ENCODE results near the gene C9orf50. TPM values are rescaled to one million over a fixed set of nuclear protein-coding genes. Genes with fewer than 3 reads are reported as not detected.

Gene C9orf50
- total and polyA plus RNA-seq, 7 donors, result 0.03 to 1.2 (median 0.82) TPM; not detected in 4

- Histone ChIP-seq H3K4me3 (no peak overlapping the region), H3K4me1 (no peaks in the 10 kb centered on the region), H3K9me3 (no peaks in the 10 kb centered on the region), H3K27me3 (no peaks in the 10 kb centered on the region), H3K36me3 (no peaks in the 10 kb centered on the region), H3K27ac (no peak overlapping the region)
- no peak for DNase-seq
- TF ChIP-seq POLR2AphosphoS5 (IDR thresholded peaks at IDR 0.05), result no peak
- intact Hi-C loops (cut with DNase I), result no loop called here
- 45 to 60% methylated on average over 19 of the region's 19 CpGs for whole genome bisulfite sequencing, 2 donors
Measured at GRCh38 chr9:129653823-129654553, 33.1 kb upstream of the C9orf50 start.

GRCh38 chr9:129650680-129651235 is 29.9 kb upstream of the C9orf50 start:
- no peak for DNase-seq
- Histone ChIP-seq H3K36me3 (no peaks in the 10 kb centered on the region), H3K4me3 (no peak overlapping the region), H3K27ac (no peak overlapping the region), H3K27me3 (no peaks in the 10 kb centered on the region), H3K9me3 (no peaks in the 10 kb centered on the region), H3K4me1 (no peaks in the 10 kb centered on the region)
- TF ChIP-seq EP300 (IDR thresholded peaks at IDR 0.05), result no peak
- TF ChIP-seq, protein P1, sequence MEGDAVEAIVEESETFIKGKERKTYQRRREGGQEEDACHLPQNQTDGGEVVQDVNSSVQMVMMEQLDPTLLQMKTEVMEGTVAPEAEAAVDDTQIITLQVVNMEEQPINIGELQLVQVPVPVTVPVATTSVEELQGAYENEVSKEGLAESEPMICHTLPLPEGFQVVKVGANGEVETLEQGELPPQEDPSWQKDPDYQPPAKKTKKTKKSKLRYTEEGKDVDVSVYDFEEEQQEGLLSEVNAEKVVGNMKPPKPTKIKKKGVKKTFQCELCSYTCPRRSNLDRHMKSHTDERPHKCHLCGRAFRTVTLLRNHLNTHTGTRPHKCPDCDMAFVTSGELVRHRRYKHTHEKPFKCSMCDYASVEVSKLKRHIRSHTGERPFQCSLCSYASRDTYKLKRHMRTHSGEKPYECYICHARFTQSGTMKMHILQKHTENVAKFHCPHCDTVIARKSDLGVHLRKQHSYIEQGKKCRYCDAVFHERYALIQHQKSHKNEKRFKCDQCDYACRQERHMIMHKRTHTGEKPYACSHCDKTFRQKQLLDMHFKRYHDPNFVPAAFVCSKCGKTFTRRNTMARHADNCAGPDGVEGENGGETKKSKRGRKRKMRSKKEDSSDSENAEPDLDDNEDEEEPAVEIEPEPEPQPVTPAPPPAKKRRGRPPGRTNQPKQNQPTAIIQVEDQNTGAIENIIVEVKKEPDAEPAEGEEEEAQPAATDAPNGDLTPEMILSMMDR (IDR thresholded peaks at IDR 0.05), result no peak
- TF ChIP-seq POLR2AphosphoS5 (IDR thresholded peaks at IDR 0.05), result no peak
- TF ChIP-seq POLR2A (IDR thresholded peaks at IDR 0.05), result no peak
- WGBS, 2 donors, result 87 to 93% methylated on average over 10 of the region's 10 CpGs
- intact Hi-C loops (cut with DNase I), result no loop called here

DNA sequence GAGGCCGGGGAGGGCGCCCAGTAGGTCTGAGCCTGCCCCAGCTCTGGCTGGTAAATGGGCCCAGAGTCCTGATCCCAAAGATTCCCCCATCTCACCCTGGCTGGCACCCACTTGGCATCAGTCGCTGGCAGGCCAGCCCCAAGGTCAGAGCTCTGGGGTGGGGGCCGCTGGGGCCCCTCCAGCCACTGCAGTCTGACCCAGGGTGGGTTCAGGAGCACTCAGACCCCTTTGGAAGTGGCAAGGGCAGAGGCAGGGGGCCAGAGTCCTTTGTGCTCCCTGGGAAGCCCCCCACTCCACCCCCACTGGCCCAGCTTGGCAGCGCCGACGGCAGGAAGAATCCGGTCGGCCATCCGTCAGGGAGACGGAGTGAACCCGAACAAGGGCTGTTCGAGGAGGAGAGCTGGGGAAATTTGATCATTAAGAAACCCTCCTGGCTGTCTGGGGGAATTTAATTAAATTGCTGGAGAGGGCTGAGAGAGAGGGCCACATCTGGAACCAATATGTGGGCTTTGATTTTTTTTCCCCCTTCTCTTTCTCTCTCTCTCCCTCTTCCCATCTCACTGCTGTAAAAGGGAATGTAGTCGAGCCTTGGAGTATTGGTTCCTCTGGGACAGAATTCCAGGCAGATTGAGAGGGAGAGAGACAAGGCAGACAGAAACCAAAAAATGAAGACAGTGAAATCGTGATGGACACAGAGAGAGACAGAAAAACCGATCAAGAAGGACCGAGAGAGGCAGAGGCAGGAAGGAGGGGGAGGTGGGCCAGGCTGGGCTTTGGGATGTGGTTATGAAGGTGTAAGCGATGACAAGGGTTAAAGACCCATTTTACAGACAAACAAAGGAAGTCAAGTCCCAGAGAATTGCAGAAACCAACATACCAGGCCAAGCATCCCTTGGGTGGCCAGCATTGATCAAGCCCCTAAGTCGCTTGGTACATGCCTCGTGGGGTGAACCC is 29.1 kb upstream of the C9orf50 start:
- intact Hi-C loops (cut with DNase I), result no loop called here
- no peaks in the 10 kb centered on the region for H3K27me3 ChIP-seq
- DNase-seq, result no peak
- H3K36me3 ChIP-seq, result no peaks in the 10 kb centered on the region
- no peaks in the 10 kb centered on the region for H3K9me3 ChIP-seq
- no peak overlapping the region for H3K27ac ChIP-seq
- H3K4me1 ChIP-seq, result no peaks in the 10 kb centered on the region
- no peak overlapping the region for H3K4me3 ChIP-seq
- TF ChIP-seq POLR2AphosphoS5 (IDR thresholded peaks at IDR 0.05) (no peak), EP300 (IDR thresholded peaks at IDR 0.05) (no peak), POLR2A (IDR thresholded peaks at IDR 0.05) (no peak)
- TF ChIP-seq, protein P1 (IDR thresholded peaks at IDR 0.05), result no peak
- WGBS, 2 donors, result 88% methylated on average over 20 of the region's 20 CpGs

GRCh38 chr9:129648764-129649115 is 27.8 kb upstream of the C9orf50 start:
- intact Hi-C loops (cut with DNase I), result no loop called here
- Histone ChIP-seq H3K27ac (no peak overlapping the region), H3K9me3 (no peaks in the 10 kb centered on the region)

More at GRCh38 chr9:129648764-129649115, 27.8 kb upstream of the C9orf50 start:
- WGBS, 2 donors, result 78 to 80% methylated on average over 10 of the region's 10 CpGs
- Histone ChIP-seq H3K4me3 (no peak overlapping the region), H3K4me1 (no peaks in the 10 kb centered on the region), H3K36me3 (no peaks in the 10 kb centered on the region), H3K27me3 (no peaks in the 10 kb centered on the region)
- no peak for DNase-seq
- TF ChIP-seq, protein P1 (IDR thresholded peaks at IDR 0.05), result no peak
- no peak for TF ChIP-seq EP300 (IDR thresholded peaks at IDR 0.05)
- TF ChIP-seq POLR2A (IDR thresholded peaks at IDR 0.05), result no peak
- TF ChIP-seq POLR2AphosphoS5 (IDR thresholded peaks at IDR 0.05), result no peak

Measured in sigmoid colon (tissue), 7 donors.